Peyer's patch (tissue), 4 donors: ENCODE data around the gene SMARCC2. TPM values are rescaled to one million over a fixed set of nuclear protein-coding genes. Genes with fewer than 3 reads are reported as not detected.

Experiments used
- DNase-seq, 3 donors: peaks; one replicate each; pipeline ENCODE4 v3.0.0-alpha.2; 2017 to 2019
- H3K27ac ChIP-seq, 4 donors: fragments of 200-600 bp; sonication (generic); one replicate each; pipeline ENCODE4 v1.5.1; 2016 to 2019
- H3K27me3 ChIP-seq, 2 donors: fragments of 200-600 bp; sonication (generic); one replicate each; pipeline ENCODE4 v1.5.1; 2019
- H3K36me3 ChIP-seq, 3 donors: fragments of 200-600 bp; sonication (generic); one replicate each; pipeline ENCODE4 v1.5.1; 2016 to 2019
- H3K4me1 ChIP-seq, 4 donors: fragments of 200-600 bp; sonication (generic); one replicate each; pipeline ENCODE4 v1.5.1; 2016 to 2019
- H3K4me3 ChIP-seq, 4 donors: fragments of 200-600 bp; sonication (generic); 1 replicate in 3 of 4; 2 replicates in 1 of 4; pipeline ENCODE4 v1.5.1; 2016 to 2019; ENCODE audit warnings: mild to moderate bottlenecking in 1 of 4
- H3K9me3 ChIP-seq, 4 donors: fragments of 200-600 bp; sonication (generic); one replicate each; pipeline ENCODE4 v1.5.1; 2016 to 2019; ENCODE audit warnings: mild to moderate bottlenecking in 1 of 4
- POLR2A ChIP-seq, 2 donors: fragments of 450-650 bp; IDR thresholded peaks; one replicate each; pipeline ENCODE4 v1.5.1; 2017; ENCODE audit warnings: antibody characterized with exemption in 2 of 2, mild to moderate bottlenecking in 2 of 2, moderate library complexity in 2 of 2
- total RNA-seq, 4 donors: library from RNA; depleted of rRNA; stranded (reverse); fragments of >200 nt; gene quantifications; one replicate each; pipeline ENCODE4 v1.1.0, GENCODE V29; 2016
- TF ChIP-seq, protein P1 (sequence below), 6 experiments: fragments of 450-650 bp in 4 of 6; fragments of 200-600 bp in 2 of 6; sonication (generic) in 1 of 6; IDR thresholded peaks; one replicate each; pipeline ENCODE4 v1.5.1; 2017 to 2019; ENCODE audit warnings: antibody characterized with exemption in 6 of 6, mild to moderate bottlenecking in 3 of 6, moderate library complexity in 1 of 6

Gene SMARCC2
- 100 to 1,000 TPM in 3 of 4 donors, 10 to 100 TPM in 1; 85.6 to 299 (median 139) TPM for total RNA-seq

DNA sequence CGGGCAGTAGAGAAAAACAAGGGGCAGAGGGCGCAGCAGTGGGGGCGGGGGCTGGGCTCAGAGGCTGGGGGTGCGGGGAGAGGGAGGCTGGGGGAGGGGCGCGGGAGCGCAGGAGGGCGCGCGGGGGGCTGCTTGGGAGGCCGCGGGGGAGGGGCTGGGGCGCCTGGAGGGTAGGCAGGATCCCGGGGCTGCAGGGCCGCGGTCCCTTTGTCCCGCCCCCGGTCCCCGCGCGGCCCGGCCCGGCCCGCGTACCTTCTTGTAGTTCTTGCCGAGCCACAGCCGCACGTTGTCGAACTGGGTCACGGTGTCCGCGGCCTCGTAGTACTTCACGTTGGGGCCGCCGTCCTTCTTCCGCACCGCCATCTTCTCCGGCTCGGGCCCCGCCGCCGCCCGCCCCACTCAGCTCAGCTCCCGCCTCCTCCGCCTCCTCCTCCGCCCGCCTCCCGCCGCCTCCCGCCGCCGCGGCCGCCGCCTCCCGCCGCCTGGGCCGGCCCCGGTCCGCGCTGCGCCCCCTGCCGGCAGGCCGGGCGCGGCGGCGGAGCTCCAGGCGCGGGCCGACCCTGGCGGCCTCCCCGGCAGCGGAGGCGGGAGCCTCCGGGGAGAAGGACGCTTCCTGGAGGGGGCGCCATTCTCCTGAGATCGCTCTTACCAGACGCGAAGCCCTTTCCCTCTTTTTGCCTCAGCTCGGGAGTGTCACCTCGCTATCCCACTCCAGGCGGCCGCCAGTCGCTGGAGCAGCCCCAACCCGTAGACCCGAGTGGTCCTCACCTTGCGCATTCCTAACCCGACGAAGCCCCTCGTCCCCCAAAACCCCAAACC is at the start of gene SMARCC2:
SMARCC2 (minus strand) TSS at position 385 of the 819 bp plus-strand sequence; CDS start at position 363, 22 bp downstream.
- Histone ChIP-seq H3K9me3 (no peaks in the 10 kb centered on the region), H3K27me3 (no peaks in the 10 kb centered on the region), H3K36me3 (peaks cover 0 to 23% (median 0%) of the 10 kb centered on the region in 3 donors), H3K27ac (peak within 1 kb of the TSS; percentile 91 to 95 (median 93)), H3K4me3 (peak within 1 kb of the TSS; percentile 89 to 98 (median 94)), H3K4me1 (peaks cover 3 to 18% (median 7%) of the 10 kb centered on the region in 4 donors)
- DNase-seq, result peak; percentile 87 to 95 (median 94)
- peak; percentile 18 to 27 for TF ChIP-seq POLR2A (IDR thresholded peaks at IDR 0.05)
- TF ChIP-seq, protein P1, sequence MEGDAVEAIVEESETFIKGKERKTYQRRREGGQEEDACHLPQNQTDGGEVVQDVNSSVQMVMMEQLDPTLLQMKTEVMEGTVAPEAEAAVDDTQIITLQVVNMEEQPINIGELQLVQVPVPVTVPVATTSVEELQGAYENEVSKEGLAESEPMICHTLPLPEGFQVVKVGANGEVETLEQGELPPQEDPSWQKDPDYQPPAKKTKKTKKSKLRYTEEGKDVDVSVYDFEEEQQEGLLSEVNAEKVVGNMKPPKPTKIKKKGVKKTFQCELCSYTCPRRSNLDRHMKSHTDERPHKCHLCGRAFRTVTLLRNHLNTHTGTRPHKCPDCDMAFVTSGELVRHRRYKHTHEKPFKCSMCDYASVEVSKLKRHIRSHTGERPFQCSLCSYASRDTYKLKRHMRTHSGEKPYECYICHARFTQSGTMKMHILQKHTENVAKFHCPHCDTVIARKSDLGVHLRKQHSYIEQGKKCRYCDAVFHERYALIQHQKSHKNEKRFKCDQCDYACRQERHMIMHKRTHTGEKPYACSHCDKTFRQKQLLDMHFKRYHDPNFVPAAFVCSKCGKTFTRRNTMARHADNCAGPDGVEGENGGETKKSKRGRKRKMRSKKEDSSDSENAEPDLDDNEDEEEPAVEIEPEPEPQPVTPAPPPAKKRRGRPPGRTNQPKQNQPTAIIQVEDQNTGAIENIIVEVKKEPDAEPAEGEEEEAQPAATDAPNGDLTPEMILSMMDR (IDR thresholded peaks at IDR 0.05), result peak; percentile 66 to 95 (median 89)

DNA sequence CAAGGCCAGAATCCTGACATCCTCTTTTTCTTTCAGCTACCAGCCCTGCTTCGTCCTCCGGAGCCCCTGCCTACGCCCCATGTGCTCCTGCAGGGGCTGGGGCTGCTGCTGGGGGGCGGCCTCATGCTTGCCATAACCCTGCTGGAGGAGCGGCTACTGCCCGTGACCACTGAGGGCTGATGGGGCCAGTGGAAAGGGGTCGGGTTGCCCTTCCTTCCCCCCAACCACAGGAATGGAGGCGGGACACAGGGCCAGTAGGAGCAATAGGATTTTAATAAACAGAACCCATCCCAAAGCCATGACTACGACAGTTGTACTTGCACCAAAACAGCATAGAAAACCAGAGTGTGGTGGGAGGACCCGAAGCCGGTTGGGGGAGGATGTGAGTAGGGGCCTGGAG is 48.3 kb upstream of the SMARCC2 start:
- Histone ChIP-seq H3K4me1 (no peaks in the 10 kb centered on the region), H3K36me3 (peaks cover 0 to 58% (median 0%) of the 10 kb centered on the region in 3 donors), H3K9me3 (no peaks in the 10 kb centered on the region), H3K27ac (no peak overlapping the region), H3K27me3 (no peaks in the 10 kb centered on the region), H3K4me3 (no peak overlapping the region)
- DNase-seq, result no peak
- TF ChIP-seq, protein P1 (IDR thresholded peaks at IDR 0.05), result no peak
- TF ChIP-seq POLR2A (IDR thresholded peaks at IDR 0.05), result no peak

DNA sequence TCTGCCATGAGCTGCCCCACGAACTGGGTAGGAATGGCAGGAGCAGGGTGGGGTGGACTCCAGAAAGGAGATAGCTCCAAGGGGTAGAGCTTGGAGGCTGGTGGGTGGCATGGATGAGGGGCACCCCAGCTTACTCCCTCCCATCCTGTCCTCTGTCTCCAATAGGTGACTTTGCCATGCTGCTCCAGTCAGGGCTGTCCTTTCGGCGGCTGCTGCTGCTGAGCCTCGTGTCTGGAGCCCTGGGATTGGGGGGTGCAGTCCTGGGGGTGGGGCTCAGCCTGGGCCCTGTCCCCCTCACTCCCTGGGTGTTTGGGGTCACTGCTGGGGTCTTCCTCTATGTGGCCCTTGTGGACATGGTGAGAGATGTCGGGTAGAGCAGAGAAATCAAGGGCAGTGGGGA is 47.7 kb upstream of the SMARCC2 start:
- H3K36me3 ChIP-seq, result peaks cover 0 to 52% (median 0%) of the 10 kb centered on the region in 3 donors
- H3K27me3 ChIP-seq, result no peaks in the 10 kb centered on the region
- no peak for DNase-seq
- H3K4me3 ChIP-seq, result no peak overlapping the region
- TF ChIP-seq POLR2A (IDR thresholded peaks at IDR 0.05), result no peak
- TF ChIP-seq, protein P1 (IDR thresholded peaks at IDR 0.05), result no peak
- H3K4me1 ChIP-seq, result no peaks in the 10 kb centered on the region
- no peaks in the 10 kb centered on the region for H3K9me3 ChIP-seq
- no peak overlapping the region for H3K27ac ChIP-seq

DNA sequence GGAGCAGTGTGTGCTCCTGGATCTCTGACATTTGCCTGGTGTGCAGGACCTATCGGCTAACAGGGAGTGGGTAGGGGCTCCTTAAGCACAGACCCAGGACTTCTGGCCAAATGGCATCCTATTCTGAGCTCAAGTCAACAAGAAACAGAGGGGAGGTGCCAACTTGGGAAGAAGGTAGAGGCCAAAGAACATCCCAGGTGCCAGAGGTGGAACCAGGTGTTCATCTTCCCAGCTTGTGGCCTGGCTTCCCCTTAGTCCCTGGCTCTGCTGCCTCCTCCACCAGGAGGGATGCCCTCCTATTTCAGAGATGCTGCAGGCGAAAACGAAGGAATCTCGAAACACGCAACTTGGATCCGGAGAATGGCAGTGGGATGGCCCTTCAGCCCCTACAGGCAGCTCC is 46.8 kb upstream of the SMARCC2 start:
- Histone ChIP-seq H3K27ac (no peak overlapping the region), H3K4me3 (no peak overlapping the region), H3K27me3 (no peaks in the 10 kb centered on the region), H3K36me3 (peaks cover 0 to 43% (median 0%) of the 10 kb centered on the region in 3 donors), H3K9me3 (no peaks in the 10 kb centered on the region), H3K4me1 (no peaks in the 10 kb centered on the region)
- TF ChIP-seq, protein P1 (IDR thresholded peaks at IDR 0.05), result no peak
- TF ChIP-seq POLR2A (IDR thresholded peaks at IDR 0.05), result no peak
- no peak for DNase-seq

DNA sequence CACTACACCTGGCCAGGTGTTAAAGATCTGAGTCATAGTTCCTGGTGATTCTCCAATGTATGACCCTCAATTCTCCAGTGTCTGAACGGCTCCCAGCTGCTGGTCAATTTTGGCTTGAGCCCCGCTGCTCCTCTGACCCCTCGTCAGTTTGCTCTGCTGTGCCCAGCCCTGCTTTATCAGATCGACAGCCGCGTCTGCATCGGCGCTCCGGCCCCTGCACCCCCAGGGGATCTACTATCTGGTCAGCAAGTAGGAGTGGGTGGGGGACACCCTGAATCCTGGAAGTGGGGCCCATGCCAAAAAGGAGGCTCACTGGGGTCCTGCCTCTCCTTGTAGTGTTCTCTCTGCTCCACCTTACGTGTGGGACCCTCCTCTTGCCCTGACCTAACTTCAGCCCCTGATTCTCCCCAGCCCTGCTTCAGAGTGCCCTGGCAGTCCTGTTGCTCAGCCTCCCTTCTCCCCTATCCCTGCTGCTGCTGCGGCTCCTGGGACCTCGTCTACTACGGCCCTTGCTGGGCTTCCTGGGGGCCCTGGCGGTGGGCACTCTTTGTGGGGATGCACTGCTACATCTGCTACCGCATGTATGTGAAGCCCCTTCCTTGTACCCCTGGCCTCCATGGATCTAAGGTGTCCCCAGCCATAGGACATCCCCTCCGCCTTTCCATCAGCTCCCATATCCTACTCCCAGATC is 45.6 kb upstream of the SMARCC2 start:
- no peaks in the 10 kb centered on the region for H3K4me1 ChIP-seq
- no peaks in the 10 kb centered on the region for H3K27me3 ChIP-seq
- no peak for DNase-seq
- no peaks in the 10 kb centered on the region for H3K9me3 ChIP-seq
- H3K4me3 ChIP-seq, result no peak overlapping the region
- TF ChIP-seq POLR2A (IDR thresholded peaks at IDR 0.05), result no peak
- TF ChIP-seq, protein P1 (IDR thresholded peaks at IDR 0.05), result no peak
- H3K27ac ChIP-seq, result no peak overlapping the region
- peaks cover 0 to 31% (median 0%) of the 10 kb centered on the region in 3 donors for H3K36me3 ChIP-seq
